GM18907 (cell line): ENCODE results near the gene SNX22.
A peak's percentile ranks its signal among the peaks of the same experiment; 100 is the strongest.
"Not testable (repeated sequence)": the region's sequence is repeated elsewhere in the genome, so short reads cannot be mapped to it uniquely, and the experiment has no call there.

Experiments used
- ATAC-seq: cut with Tn5 transposase; IDR thresholded peaks from one replicate; pipeline ENCODE4 v1.9.1; 2021; ENCODE audit warnings: mild to moderate bottlenecking, moderate library complexity; ENCODE audit not compliant: unreplicated experiment

Gene SNX22

DNA sequence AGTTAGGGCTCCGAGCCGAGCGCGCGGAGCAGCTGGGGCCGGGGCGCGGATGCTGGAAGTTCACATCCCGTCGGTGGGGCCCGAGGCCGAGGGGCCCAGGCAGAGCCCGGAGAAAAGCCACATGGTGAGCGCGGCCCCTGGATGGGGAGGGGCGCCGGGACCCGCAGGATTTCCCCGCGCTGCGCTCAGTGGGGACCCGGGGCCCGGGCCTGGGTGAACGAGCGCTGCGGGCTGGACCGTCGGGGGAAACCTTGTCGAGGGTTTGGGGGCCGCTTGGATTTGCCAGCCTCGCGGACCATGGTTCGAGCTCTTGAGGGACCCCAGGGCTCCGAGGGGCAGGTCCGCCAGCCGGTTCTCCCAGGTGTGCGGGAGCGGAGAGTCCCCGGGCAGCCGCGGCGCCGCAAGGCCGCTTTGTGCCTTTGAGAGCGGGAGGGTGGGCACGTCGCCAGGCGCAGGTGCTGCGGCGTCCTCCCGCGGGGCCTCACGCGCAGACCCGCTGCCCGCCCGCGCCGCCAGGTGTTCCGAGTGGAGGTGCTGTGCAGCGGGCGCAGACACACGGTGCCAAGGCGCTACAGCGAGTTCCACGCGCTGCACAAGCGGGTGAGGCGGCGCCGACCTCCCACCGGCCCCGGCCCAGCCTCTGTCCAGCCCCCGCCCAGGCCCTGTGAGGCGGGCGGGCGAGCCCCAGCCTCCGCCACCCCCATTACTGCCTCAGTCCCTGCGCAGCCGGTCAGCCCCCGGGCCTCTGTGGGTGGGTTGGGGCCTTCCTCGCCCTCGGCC, at the start of gene SNX22:
Gene SNX22 (plus strand): TSS at position 5 of the 780 bp plus-strand sequence. CDS start 45 bp downstream, at position 50.
- ATAC-seq, result peak; percentile 19

DNA sequence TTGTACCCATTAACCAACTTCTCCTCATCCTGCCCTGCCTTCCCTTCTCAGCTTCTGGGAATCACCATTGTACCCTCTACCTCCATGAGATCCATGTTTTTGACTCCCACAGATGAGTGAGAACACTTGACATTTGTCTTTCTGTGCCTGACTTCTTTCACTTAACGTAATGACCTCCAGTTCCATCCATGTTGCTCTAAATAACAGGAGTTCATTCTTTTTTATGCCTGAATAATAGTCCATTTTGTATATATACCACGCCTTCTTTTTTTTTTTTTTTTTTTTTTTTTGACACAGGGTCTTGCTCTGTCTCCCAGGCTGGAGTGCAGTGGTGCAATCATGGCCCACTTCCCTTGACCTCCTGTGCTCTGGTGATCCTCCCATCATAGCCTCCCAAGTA, 49.0 kb upstream of the SNX22 start:
- no peak for ATAC-seq

DNA sequence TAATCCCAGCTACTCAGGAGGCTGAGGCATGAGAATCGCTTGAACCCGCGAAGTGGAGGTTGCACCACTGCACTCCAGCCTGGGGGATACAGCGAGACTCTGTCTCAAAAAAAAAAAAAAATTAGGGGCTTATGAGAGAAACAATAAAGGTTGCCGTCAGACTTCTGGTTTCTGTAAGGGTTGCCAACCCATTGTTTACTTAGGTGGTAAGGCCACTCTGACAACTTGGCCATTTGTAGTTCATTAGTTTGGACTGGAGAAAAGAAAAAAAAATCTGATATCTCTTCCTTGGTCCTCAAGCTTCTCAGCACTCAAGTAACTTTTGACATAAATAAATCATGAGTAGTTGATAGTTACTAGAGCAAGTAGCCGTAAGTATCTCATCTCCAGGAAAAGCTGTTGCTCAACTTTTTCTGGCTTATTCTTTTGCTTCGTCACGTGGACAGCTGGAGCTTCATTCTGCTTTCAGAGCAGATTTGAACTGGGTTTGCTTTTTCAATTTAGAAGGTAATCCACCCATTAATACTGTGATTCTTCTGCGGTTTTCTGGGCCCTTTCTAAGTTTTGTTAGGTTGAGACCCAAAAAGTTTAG, 46.3 kb upstream of the SNX22 start:
- no peak for ATAC-seq

- no peak for ATAC-seq
Measured at GRCh38 chr15:64107337-64107736, 44.2 kb upstream of the SNX22 start.

- not testable (repeated sequence) for ATAC-seq
Measured at GRCh38 chr15:64110108-64110701, 41.3 kb upstream of the SNX22 start.

- no peak for ATAC-seq
Measured at GRCh38 chr15:64110950-64111678, 40.4 kb upstream of the SNX22 start.

GRCh38 chr15:64111679-64112050, 39.9 kb upstream of the SNX22 start:
- ATAC-seq, result no peak

- ATAC-seq, result no peak
Measured at GRCh38 chr15:64112073-64112772, 39.3 kb upstream of the SNX22 start.

- no peak for ATAC-seq
Measured at GRCh38 chr15:64112904-64113303, 38.6 kb upstream of the SNX22 start.

- no peak for ATAC-seq
Measured at GRCh38 chr15:64117759-64118487, 33.6 kb upstream of the SNX22 start.

- ATAC-seq, result not testable (repeated sequence)
Measured at GRCh38 chr15:64120322-64120721, 31.2 kb upstream of the SNX22 start.

- no peak for ATAC-seq
Measured at GRCh38 chr15:64121614-64122013, 29.9 kb upstream of the SNX22 start.

DNA sequence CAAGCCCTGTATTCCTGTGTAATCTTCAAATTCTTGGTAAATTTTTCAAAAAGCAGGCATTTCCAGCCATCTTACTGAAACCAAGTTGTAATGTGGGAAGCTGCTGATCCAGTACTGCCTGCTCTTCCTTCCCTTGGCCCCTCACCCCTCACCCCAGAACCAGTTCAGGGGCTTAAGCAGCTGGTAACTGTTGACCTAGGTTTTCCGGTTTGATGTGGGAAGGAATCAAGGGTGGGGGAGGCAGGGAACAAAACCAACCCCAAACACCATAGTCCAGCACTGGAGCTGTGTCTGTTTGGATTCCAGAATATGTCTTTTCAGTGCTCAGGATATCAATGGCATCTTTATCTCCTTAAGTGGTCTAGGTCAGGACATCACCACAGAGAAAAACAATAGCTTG, 29.1 kb upstream of the SNX22 start:
- ATAC-seq, result no peak

GRCh38 chr15:64122936-64123351, 28.6 kb upstream of the SNX22 start:
- ATAC-seq, result no peak

- ATAC-seq, result no peak
Measured at GRCh38 chr15:64125978-64126377, 25.6 kb upstream of the SNX22 start.

DNA sequence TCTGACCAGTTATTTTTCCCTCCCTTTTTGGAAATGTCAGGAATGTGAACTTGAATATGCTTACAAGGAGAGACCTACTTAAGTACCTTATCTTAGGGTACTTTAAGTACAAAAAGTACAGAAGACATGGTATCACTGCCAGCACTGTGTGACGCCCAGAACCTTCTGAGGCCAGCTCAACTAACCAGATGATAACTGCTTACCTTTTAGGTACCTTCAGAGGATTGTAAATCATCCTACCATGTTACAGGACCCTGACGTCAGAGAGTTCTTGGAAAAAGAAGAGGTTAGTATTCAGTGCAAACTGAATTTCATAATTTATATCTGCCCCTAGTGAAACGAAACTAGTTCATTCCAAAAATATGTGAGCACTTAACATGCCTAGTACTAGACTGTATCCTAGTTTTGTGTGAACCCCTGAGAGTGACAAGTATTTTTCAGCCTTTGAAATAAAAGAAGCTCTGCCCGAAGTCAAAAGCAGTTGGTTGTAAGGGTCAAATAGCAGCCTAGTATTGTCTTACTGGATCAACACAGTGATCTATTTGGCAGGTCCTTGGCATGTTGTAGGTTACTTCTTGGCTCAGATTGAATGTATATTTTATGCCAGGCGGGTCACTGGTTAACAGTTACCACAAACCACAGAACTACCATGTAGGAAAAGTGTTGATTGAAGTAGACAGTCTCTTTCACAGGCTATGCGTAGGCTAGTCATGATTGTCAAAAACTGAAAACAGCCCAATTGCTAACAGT, 23.8 kb upstream of the SNX22 start:
- ATAC-seq, result no peak

GRCh38 chr15:64130159-64130558, 21.4 kb upstream of the SNX22 start:
- no peak for ATAC-seq

DNA sequence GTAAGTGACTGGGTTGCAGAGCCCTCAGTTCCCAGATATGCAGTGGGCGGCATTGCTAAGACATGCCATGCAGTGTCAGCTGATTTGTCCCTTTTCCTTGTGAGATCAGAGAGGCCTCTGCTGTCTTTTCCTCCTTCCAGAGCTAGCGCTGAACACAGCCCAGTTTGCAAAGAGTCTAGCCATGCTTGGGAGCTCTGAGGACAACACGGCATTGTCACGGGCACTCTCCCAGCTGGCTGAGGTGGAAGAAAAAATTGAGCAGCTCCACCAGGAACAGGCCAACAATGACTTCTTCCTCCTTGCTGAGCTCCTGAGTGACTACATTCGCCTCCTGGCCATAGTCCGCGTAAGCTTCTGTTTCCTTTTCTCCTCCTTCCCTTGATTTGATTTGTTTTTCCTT, 20.0 kb upstream of the SNX22 start:
- no peak for ATAC-seq

DNA sequence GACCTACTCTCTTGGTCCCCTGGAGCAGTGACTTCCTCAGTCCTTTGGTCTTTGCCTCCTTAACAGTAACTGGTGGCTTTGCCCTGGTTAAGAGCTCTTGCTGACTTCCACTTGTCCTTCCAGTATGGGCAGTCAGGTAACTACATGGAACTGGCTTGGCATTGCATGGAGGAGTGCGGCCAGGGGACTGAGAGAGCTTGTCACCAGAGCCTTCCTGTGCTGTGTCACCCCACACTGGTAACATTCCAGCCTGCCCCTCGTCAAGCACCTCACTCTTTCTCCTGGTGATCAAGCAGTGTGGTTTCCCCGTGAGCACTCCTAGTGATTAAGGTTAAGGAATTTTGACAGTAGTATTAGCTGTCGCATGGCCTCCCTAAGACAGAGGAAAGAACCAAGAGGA, 19.3 kb upstream of the SNX22 start:
- no peak for ATAC-seq
